ENCODE results near the gene VTCN1. TPM values are rescaled to one million over a fixed set of nuclear protein-coding genes. Genes with fewer than 3 reads are reported as not detected.

Gene VTCN1
- total and polyA plus RNA-seq, 3 experiments from 2014 or later = not detected

GRCh38 chr1:117225931-117226330 lies 15.2 kb upstream of the VTCN1 start:
- Histone ChIP-seq H3K9me3 (ENCODE audit: low read length) (no peaks in the 10 kb centered on the region), H3K27ac (ENCODE audit: low read depth, low read length) (no peak overlapping the region), H3K4me1 (ENCODE audit: insufficient read depth, low read length) (no peaks in the 10 kb centered on the region), H3K36me3 (ENCODE audit: insufficient read depth, low read length) (no peaks in the 10 kb centered on the region), H3K27me3 (ENCODE audit: insufficient read depth, low read length, poor library complexity, severe bottlenecking) (no peaks in the 10 kb centered on the region), H3K4me3 (ENCODE audit: low read length) (no peak overlapping the region)
- CTCF ChIA-PET = no interaction called here
- H3K27ac Mint-ChIP-seq = no peak overlapping the region
- no peaks in the 10 kb centered on the region for H3K36me3 Mint-ChIP-seq
- POLR2A ChIA-PET = no interaction called here
- no peak overlapping the region for H3K4me3 Mint-ChIP-seq
- DNase-seq = no peak
- peaks cover 2 to 7% (median 2%) of the 10 kb centered on the region in 5 donors for H3K9me3 Mint-ChIP-seq
- H3K4me1 Mint-ChIP-seq = no peaks in the 10 kb centered on the region
- H3K27me3 Mint-ChIP-seq = peaks cover 0 to 10% of the 10 kb centered on the region in 2 donors

- H3K36me3 Mint-ChIP-seq = peaks cover 0 to 8% (median 0%) of the 10 kb centered on the region in 3 donors
- Histone ChIP-seq H3K4me1 (ENCODE audit: insufficient read depth, low read length) (no peaks in the 10 kb centered on the region), H3K9me3 (ENCODE audit: low read length) (no peaks in the 10 kb centered on the region), H3K4me3 (ENCODE audit: low read length) (no peak overlapping the region), H3K27ac (ENCODE audit: low read depth, low read length) (no peak overlapping the region), H3K27me3 (ENCODE audit: insufficient read depth, low read length, poor library complexity, severe bottlenecking) (no peaks in the 10 kb centered on the region), H3K36me3 (ENCODE audit: insufficient read depth, low read length) (no peaks in the 10 kb centered on the region)
- H3K27ac Mint-ChIP-seq = no peak overlapping the region
- H3K9me3 Mint-ChIP-seq = peaks cover 4 to 17% (median 13%) of the 10 kb centered on the region in 5 donors
- no peak for DNase-seq
- H3K4me3 Mint-ChIP-seq = no peak overlapping the region
- ChIA-PET CTCF (no interaction called here), POLR2A (no interaction called here)
- H3K4me1 Mint-ChIP-seq = no peaks in the 10 kb centered on the region
- H3K27me3 Mint-ChIP-seq = peaks cover 1 to 25% of the 10 kb centered on the region in 2 donors
Measured at GRCh38 chr1:117216718-117217117, 6.0 kb upstream of the VTCN1 start.

- H3K4me3 Mint-ChIP-seq = no peak overlapping the region
- no peak overlapping the region for H3K27ac Mint-ChIP-seq
- no peak for DNase-seq
- CTCF ChIA-PET = no interaction called here
- peaks cover 0 to 8% (median 0%) of the 10 kb centered on the region in 3 donors for H3K36me3 Mint-ChIP-seq
- no peaks in the 10 kb centered on the region for H3K9me3 ChIP-seq (ENCODE audit: low read length)
- no peaks in the 10 kb centered on the region for H3K4me1 Mint-ChIP-seq
- H3K27me3 Mint-ChIP-seq = peaks cover 1 to 27% of the 10 kb centered on the region in 2 donors
- H3K4me1 ChIP-seq (ENCODE audit: insufficient read depth, low read length) = no peaks in the 10 kb centered on the region
- no peaks in the 10 kb centered on the region for H3K27me3 ChIP-seq (ENCODE audit: insufficient read depth, low read length, poor library complexity, severe bottlenecking)
- no peaks in the 10 kb centered on the region for H3K36me3 ChIP-seq (ENCODE audit: insufficient read depth, low read length)
- H3K27ac ChIP-seq (ENCODE audit: low read depth, low read length) = no peak overlapping the region
- POLR2A ChIA-PET = no interaction called here
- H3K4me3 ChIP-seq (ENCODE audit: low read length) = no peak overlapping the region
- H3K9me3 Mint-ChIP-seq = peaks cover 2 to 16% (median 8%) of the 10 kb centered on the region in 5 donors
Measured at GRCh38 chr1:117215733-117216462, 5.2 kb upstream of the VTCN1 start.

GRCh38 chr1:117215019-117215418 lies 4.3 kb upstream of the VTCN1 start:
- peaks cover 0 to 8% (median 0%) of the 10 kb centered on the region in 3 donors for H3K36me3 Mint-ChIP-seq
- H3K9me3 Mint-ChIP-seq = peaks cover 0 to 10% (median 5%) of the 10 kb centered on the region in 5 donors
- no peak for DNase-seq
- ChIA-PET CTCF (no interaction called here), POLR2A (no interaction called here)
- H3K27me3 Mint-ChIP-seq = peaks cover 1 to 27% of the 10 kb centered on the region in 2 donors
- H3K27me3 ChIP-seq (ENCODE audit: insufficient read depth, low read length, poor library complexity, severe bottlenecking) = no peaks in the 10 kb centered on the region
- no peaks in the 10 kb centered on the region for H3K9me3 ChIP-seq (ENCODE audit: low read length)
- H3K27ac Mint-ChIP-seq = no peak overlapping the region
- no peak overlapping the region for H3K4me3 ChIP-seq (ENCODE audit: low read length)
- H3K36me3 ChIP-seq (ENCODE audit: insufficient read depth, low read length) = no peaks in the 10 kb centered on the region
- H3K4me1 ChIP-seq (ENCODE audit: insufficient read depth, low read length) = no peaks in the 10 kb centered on the region
- no peak overlapping the region for H3K27ac ChIP-seq (ENCODE audit: low read depth, low read length)
- no peaks in the 10 kb centered on the region for H3K4me1 Mint-ChIP-seq
- H3K4me3 Mint-ChIP-seq = no peak overlapping the region

- Histone ChIP-seq H3K27ac (ENCODE audit: low read depth, low read length) (no peak overlapping the region), H3K9me3 (ENCODE audit: low read length) (no peaks in the 10 kb centered on the region), H3K27me3 (ENCODE audit: insufficient read depth, low read length, poor library complexity, severe bottlenecking) (no peaks in the 10 kb centered on the region), H3K4me1 (ENCODE audit: insufficient read depth, low read length) (no peaks in the 10 kb centered on the region), H3K36me3 (ENCODE audit: insufficient read depth, low read length) (no peaks in the 10 kb centered on the region), H3K4me3 (ENCODE audit: low read length) (no peak overlapping the region)
- Mint-ChIP-seq H3K4me3 (no peak overlapping the region), H3K27me3 (peaks cover 3 to 33% of the 10 kb centered on the region in 2 donors), H3K36me3 (peaks cover 0 to 4% (median 0%) of the 10 kb centered on the region in 3 donors), H3K9me3 (peaks cover 0 to 3% (median 2%) of the 10 kb centered on the region in 5 donors), H3K4me1 (no peaks in the 10 kb centered on the region), H3K27ac (no peak overlapping the region)
- POLR2A ChIA-PET = no interaction called here
- CTCF ChIA-PET = no interaction called here
- DNase-seq = no peak
Measured at GRCh38 chr1:117213046-117213445, 2.3 kb upstream of the VTCN1 start.

- H3K27ac Mint-ChIP-seq = no peak overlapping the region
- peaks cover 5 to 36% of the 10 kb centered on the region in 2 donors for H3K27me3 Mint-ChIP-seq
- POLR2A ChIA-PET = no interaction called here
- no peaks in the 10 kb centered on the region for H3K9me3 ChIP-seq (ENCODE audit: low read length)
- no peaks in the 10 kb centered on the region for H3K36me3 Mint-ChIP-seq
- no peaks in the 10 kb centered on the region for H3K4me1 ChIP-seq (ENCODE audit: insufficient read depth, low read length)
- no peaks in the 10 kb centered on the region for H3K36me3 ChIP-seq (ENCODE audit: insufficient read depth, low read length)
- H3K9me3 Mint-ChIP-seq = no peaks in the 10 kb centered on the region
- H3K27ac ChIP-seq (ENCODE audit: low read depth, low read length) = no peak overlapping the region
- H3K4me3 Mint-ChIP-seq = no peak overlapping the region
- no peak for DNase-seq
- CTCF ChIA-PET = no interaction called here
- no peaks in the 10 kb centered on the region for H3K27me3 ChIP-seq (ENCODE audit: insufficient read depth, low read length, poor library complexity, severe bottlenecking)
- no peak overlapping the region for H3K4me3 ChIP-seq (ENCODE audit: low read length)
- H3K4me1 Mint-ChIP-seq = no peaks in the 10 kb centered on the region
Measured at GRCh38 chr1:117210386-117210785, 341 bp downstream of the VTCN1 start.

- no peak for DNase-seq
- Histone ChIP-seq H3K27me3 (ENCODE audit: insufficient read depth, low read length, poor library complexity, severe bottlenecking) (no peaks in the 10 kb centered on the region), H3K4me3 (ENCODE audit: low read length) (no peak overlapping the region), H3K4me1 (ENCODE audit: insufficient read depth, low read length) (no peaks in the 10 kb centered on the region), H3K27ac (ENCODE audit: low read depth, low read length) (no peak overlapping the region), H3K36me3 (ENCODE audit: insufficient read depth, low read length) (no peaks in the 10 kb centered on the region), H3K9me3 (ENCODE audit: low read length) (no peaks in the 10 kb centered on the region)
- Mint-ChIP-seq H3K36me3 (no peaks in the 10 kb centered on the region), H3K27me3 (peaks cover 5 to 35% of the 10 kb centered on the region in 2 donors), H3K9me3 (no peaks in the 10 kb centered on the region), H3K4me3 (no peak overlapping the region), H3K27ac (no peak overlapping the region), H3K4me1 (no peaks in the 10 kb centered on the region)
- POLR2A ChIA-PET = no interaction called here
- CTCF ChIA-PET = no interaction called here
Measured at GRCh38 chr1:117209094-117209493, 1.6 kb downstream of the VTCN1 start.

- H3K9me3 Mint-ChIP-seq = no peaks in the 10 kb centered on the region
- Histone ChIP-seq H3K36me3 (ENCODE audit: insufficient read depth, low read length) (no peaks in the 10 kb centered on the region), H3K4me3 (ENCODE audit: low read length) (no peak overlapping the region), H3K27me3 (ENCODE audit: insufficient read depth, low read length, poor library complexity, severe bottlenecking) (no peaks in the 10 kb centered on the region), H3K9me3 (ENCODE audit: low read length) (no peaks in the 10 kb centered on the region), H3K4me1 (ENCODE audit: insufficient read depth, low read length) (no peaks in the 10 kb centered on the region), H3K27ac (ENCODE audit: low read depth, low read length) (no peak overlapping the region)
- H3K27me3 Mint-ChIP-seq = peaks cover 5 to 39% of the 10 kb centered on the region in 2 donors
- CTCF ChIA-PET = no interaction called here
- H3K4me3 Mint-ChIP-seq = no peak overlapping the region
- H3K27ac Mint-ChIP-seq = no peak overlapping the region
- POLR2A ChIA-PET = no interaction called here
- H3K36me3 Mint-ChIP-seq = no peaks in the 10 kb centered on the region
- DNase-seq = no peak
- H3K4me1 Mint-ChIP-seq = no peaks in the 10 kb centered on the region
Measured at GRCh38 chr1:117208580-117208979, 2.1 kb downstream of the VTCN1 start.

Measured in CD8-positive, alpha-beta memory T cell (primary cell).